NCI-H1092 (cell line): Measurements from ENCODE around the gene CSNK1D.
A peak's percentile ranks its signal among the peaks of the same experiment; 100 is the strongest.

ENCODE experiments used
- DNase-seq: peaks from one replicate; lab custom pipeline; 2025; lab: John Stamatoyannopoulos, UW

Gene CSNK1D

GRCh38 chr17:82250868-82251500 is 22.5 kb downstream of the CSNK1D start:
- no peak for DNase-seq

DNA sequence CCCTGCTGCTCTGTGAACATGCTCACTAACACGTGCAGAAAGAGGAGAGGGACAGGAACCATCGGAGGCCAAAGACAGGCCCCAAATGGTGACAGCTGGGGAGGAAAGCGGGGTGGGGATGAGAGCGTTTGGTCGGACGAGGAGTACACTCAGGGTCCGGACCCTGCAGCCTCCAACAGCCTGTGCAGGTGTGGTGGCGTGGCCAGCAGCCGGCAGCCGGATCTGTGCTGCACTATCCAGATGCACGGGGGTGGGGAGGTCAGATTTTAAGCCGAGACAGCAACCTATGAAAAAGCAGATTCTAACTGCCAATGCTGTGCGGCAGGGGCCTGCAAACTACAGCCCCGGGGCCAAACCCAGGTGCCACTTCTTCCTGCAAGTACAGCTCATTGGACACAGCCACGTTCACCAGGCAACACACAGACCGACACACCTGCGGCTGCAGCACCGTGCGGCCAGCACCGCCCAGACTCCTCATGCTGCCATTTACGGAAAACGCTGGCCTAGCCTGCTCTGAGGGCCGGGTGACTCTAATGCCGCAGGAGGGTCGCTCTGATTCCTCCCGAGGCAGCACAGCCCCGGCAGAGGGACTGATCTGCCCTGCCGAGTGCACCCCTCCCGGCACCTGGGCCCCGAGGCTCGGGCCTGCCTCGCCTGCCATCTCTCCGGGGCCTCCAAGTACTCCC is 23.5 kb downstream of the CSNK1D start:
- DNase-seq = no peak

DNA sequence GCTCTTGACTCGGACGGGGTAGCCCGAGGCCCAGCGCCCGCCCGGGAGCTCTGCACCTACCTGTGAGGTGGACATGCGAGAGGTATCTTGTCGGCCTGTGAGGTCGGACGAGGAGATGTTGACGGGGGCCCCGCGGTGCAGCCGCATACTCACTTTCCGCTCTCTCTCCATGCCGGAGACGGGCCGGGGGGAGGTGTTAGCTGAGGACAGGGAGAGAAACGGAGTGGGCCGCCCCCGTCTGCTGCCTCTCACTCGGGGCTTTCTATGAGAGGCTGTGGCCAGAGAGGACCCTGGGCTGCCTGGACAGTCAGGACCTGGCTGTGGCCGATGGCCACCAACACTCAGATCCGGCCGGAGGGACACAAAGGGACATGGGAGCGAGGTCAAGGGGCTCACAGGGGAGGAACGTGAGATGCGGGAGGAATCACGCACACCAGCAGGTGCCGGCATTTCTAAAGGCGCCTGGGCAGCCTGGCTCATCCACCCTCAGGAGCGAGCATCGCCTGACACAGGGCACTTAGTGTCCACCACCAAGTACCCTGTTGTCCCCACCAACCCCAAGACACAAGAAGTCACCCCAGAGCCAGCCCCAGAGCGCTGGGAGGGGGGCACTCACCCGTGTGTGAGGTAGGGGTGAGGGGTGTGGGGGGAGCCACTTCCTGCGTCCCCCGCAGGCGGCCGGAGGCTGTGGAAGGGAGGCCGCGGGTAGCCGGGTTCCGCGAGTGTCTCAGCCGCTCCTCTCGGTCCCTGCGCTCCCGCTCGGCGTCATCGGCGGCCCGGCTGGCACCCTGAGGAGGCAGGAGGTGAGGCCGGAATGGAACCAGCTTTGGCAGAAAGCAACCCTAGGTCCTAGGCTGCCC is 24.5 kb downstream of the CSNK1D start:
- DNase-seq = no peak

GRCh38 chr17:82247856-82248671 is 25.4 kb downstream of the CSNK1D start:
- DNase-seq = no peak

- no peak for DNase-seq
These were observed 26.2 kb downstream of the CSNK1D start for GRCh38 chr17:82247182-82247823.

GRCh38 chr17:82246365-82247181 is 26.9 kb downstream of the CSNK1D start:
- no peak for DNase-seq

GRCh38 chr17:82246040-82246364 is 27.5 kb downstream of the CSNK1D start:
- DNase-seq = no peak

GRCh38 chr17:82245134-82246039 is 28.1 kb downstream of the CSNK1D start:
- no peak for DNase-seq

DNA sequence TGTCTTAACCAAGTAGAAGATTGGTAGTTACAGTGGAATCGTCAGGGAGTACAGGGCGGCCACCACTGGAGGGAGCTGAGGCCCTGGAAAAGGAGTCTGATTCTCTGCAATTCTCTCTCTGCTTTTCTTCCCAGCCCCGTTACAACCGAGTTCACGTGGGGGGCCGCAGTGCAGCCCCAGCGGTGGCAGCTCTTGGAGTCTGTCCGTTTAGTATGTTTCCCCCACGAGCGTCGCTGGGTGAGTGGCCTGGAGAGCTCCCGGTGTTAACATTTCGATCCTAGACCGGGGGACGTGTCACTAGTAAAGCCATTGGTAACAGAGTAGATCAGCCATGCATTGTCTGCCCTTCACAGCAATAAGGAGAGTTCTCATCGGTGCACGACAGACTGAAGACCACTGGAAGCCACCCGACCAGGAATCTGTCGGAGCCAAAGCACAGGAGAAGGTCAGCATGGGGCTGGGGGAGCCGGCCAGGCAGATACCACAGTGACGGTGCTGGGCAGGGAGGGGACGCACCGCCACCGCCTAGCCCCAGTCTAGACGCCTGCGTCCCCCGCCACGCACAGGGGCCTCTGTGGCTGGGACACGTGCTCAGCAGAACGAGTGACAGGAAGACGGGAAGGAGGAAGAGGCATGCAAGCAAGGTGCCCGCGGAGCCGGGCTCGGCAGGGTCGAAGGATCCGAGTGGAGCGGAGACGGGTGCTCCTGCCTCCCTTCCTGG is 28.9 kb downstream of the CSNK1D start:
- DNase-seq = no peak

DNA sequence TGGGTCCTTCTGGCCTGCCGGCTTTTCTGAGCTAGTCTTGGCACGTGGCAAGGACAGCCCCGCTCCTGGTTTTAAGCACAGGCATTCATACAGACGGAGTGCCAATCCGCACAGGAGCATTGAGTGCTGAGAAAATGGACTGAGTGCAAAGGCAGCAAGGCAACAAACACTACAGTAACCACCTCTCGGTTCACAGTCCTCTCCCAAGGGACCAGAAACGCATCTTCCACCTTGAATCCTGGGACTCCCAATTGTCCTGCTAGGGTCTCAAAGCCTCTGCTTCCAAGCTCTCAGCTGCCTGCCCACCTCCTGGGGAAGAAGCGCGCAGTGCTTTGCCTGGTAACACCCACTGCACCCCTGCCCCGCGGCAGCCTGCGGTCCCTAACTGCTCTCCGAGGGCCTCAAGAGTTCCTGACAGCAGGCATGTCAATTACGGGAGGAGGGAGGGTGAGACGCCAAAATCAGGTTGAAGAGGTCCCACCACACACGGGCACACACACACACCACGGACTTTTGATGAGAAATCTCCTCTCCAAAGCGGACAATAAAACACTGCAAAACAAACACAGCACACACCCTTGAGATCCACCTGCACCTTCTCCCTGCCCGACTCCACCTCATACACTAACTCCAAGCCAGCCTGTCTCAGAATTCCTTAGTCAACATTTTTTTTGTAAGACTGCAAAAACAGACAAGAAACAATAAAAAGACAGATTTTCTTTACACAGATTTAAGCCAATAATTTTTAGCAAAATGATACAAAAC is 29.7 kb downstream of the CSNK1D start:
- no peak for DNase-seq

DNA sequence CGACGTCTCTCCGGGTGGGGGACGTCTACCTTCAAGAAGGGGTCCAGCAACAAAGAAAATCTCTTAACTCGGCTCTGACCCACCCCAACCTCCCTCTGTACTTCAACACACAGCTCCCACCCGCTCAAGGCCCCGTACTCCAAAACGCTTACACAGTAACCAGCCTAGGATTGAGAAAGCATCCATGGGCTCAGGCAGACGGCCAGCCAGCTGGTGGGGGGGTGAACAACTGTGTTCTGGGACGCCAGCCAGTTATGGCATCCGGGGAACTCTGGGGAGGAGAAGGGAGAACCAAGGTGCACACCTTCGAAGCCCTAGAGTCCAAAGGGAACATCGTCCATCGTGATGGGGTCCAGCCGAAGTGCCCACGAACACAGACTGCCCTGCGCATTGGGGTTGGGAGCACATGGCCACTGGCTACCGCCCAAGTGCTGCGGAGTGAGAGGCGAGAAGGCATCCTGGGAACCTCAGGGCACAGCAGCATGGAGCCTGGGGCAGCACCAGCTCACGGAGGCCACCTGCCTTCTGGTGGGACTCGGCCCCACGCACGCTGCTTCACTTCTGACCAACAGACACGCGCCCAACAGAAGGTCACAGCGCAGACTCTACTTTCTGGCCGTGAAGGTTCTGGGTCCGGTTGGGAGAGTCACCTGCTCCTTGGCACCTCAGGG is 30.4 kb downstream of the CSNK1D start:
- DNase-seq = no peak

GRCh38 chr17:82242698-82242976 is 30.9 kb downstream of the CSNK1D start:
- no peak for DNase-seq

DNA sequence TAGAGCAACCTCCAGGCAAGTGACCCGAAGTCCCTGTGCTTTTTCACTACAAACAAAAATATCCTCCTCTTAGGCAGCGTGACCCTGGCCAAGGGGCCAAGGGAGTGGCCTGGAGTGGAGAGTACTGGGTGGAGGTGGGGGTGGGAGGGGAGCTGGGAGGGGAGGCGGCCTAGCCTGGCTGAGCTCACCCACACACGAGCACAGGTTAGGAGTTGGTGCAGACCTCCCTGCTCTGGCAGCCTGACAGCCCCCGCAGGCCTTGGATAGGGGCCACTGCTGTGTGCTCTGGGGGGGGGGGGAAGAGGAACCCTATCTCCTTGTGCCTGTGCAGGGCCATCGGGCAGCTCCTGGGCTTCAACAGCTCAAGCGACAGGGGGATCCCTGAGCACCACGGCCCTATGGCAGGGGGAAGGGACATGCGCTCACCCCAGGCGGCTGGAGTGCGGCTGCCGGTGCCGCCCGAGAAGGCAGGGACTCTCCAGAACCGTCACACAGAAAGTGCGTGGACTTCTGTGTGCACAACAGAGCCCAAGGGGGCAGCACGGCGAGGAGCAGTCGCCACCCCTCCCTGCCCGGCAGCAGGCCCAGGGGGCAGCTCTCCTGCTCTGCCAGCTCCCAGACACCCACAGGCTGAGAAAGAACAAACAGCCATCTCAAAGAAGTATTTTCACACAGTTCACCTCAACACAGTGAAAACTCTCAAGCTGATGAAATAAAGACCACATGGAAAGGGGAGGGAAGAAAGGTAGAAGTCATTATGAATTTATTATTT is 31.4 kb downstream of the CSNK1D start:
- DNase-seq = no peak

DNA sequence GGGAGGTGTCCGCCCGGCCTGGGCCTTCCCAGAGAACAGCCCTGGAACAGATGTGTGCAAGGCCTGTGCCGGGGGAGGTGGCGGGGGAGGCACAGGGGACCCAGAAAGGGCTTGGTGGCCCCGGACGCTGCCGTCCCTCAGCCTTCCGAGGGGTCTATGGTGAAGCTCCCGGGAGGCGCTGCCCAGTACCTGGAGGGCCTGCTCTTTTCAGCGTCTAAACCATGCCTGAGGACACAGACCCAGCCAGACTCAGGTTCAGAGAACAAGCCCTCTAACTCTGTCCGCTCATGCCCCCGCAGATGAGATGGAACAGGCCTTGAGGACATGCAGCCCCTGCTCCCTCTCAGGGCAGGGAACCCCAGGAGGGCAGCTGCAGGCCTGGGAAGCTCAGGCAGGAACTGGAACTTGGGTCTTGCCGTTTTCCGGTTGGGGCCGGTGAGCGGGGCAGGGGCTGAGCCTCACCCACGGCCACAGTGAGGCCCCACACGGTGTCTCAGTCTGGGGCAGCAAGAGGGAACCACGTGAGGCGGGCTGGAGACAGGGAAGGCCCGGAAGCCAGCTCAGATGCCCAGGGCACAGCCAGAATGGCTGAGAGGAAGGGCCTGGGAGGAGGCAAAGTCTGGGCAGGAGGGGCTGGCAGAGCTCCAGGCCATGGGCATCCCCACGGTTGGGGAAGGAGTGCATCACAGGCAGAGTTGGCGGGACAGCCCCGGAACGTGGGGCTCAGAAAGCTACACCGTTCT is 32.1 kb downstream of the CSNK1D start:
- DNase-seq = no peak

DNA sequence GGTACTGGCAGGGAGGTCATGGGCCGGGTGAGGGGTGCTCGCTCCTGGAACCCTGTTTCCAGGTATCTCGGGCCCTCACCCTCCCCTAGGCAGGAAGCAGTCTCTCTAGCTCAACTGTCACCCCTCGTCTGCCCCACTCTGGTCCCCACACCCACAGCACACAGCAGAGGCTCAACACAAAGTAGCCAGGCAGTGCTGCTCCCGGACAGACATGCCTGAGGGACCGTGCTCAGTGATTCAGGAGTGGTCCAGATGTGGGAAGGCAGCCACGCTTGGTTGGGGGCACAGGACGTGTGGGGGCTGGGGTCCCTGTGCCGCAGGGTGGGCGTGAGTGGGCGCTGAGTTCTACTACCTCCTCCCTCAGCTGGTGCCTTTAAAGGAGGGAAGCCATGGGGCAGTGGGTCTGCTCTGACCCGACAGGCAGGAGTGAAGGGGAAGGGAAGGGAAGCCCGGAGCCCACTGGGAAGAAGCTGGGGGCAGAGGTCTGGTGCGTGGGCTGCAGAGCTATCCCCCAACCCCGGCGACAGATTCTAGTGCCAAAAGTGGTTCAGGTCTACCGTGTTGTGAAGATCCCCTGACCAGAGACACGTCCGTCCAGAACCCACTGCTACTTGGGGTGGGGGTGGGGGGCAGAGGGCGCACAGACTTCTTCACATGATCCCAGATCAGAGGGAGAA is 32.9 kb downstream of the CSNK1D start:
- DNase-seq = no peak

DNA sequence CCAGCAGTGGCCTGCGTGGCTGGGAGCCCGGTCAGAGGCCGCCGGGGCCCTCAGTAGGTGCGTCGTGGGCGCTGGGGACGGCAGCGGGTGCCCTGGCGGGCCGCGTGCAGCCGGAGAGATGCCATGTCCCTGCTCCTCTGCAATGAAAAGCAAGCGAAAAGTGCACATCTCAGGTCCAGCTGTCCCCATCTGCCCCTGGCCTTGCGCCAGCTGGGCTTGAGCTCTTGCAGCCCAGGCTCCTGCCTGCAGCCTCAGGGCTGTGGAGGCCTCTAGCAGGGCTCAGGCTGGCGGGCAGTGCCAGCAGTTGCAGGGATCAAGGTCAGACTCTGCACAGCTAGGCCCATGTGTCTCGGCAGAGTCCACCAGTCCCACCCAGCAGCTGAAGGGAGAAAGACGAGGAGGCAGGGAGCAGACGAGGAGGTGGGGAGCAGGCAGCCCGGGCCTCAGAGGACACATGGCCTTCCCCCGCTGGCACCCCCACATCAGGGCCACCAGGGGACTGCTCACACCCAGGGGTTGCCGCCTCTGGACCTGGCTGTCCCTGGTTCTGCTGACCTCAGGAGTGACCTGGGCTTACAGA is 33.5 kb downstream of the CSNK1D start:
- DNase-seq = peak; percentile 26
